Epithelial cell of esophagus (primary cell): ENCODE measurements around the gene OR2AE1.

Experiments used
- DNase-seq: peaks from one replicate; pipeline ENCODE4 v3.0.0; 2010; ENCODE audit warnings: low read depth
- H3K4me3 ChIP-seq: 2 replicates; pipeline ENCODE4 v1.5.1; 2011; ENCODE audit warnings: mild to moderate bottlenecking, low read length, control low read depth
- TF ChIP-seq, protein P1 (sequence below): IDR thresholded peaks from 2 replicates; pipeline ENCODE4 v1.5.1; 2011; ENCODE audit warnings: low read depth, mild to moderate bottlenecking, low read length, control low read depth, inconsistent platforms; ENCODE audit not compliant: insufficient read depth; ENCODE audit errors: missing control alignments

OR2AE1 gene

DNA sequence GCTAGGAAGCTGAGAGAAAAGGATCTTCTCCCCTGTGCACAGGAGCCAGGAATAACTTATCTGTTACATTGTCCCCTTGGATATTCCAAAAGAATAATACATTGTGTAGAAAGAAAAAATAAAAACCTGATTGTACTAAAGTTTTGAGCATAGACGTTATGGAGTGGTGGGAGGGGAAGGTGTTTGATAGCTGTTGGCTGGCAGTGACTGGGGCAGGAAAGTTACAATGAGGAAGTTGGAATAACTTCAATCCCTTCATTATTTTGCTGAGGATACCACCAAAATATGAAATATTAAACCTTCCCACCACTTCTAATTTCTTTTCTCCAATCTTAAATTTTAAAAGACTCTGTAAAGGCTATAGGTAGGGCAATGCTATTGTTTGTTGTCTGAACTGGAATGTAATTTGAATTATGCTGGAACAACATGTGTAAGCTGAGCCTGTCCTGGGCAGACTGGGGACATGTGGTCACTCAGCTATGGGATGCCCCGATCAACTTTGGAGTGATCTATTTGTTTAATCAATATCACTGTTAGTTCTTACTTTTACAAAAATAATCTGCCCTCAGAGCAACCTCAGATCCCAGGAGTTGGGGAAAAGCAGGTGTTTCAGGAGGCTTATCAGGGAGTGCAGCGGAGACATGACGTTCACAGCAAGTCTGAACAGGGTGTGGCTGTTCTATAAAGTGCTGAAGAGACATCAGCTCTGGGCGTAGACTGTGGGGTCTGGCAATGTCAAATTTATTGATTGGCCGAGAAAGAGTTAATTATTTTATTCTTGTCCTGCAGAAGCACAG is 28.2 kb downstream of the OR2AE1 start:
- DNase-seq: no peak
- H3K4me3 ChIP-seq: no peak overlapping the region
- TF ChIP-seq, protein P1, sequence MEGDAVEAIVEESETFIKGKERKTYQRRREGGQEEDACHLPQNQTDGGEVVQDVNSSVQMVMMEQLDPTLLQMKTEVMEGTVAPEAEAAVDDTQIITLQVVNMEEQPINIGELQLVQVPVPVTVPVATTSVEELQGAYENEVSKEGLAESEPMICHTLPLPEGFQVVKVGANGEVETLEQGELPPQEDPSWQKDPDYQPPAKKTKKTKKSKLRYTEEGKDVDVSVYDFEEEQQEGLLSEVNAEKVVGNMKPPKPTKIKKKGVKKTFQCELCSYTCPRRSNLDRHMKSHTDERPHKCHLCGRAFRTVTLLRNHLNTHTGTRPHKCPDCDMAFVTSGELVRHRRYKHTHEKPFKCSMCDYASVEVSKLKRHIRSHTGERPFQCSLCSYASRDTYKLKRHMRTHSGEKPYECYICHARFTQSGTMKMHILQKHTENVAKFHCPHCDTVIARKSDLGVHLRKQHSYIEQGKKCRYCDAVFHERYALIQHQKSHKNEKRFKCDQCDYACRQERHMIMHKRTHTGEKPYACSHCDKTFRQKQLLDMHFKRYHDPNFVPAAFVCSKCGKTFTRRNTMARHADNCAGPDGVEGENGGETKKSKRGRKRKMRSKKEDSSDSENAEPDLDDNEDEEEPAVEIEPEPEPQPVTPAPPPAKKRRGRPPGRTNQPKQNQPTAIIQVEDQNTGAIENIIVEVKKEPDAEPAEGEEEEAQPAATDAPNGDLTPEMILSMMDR: no peak

DNA sequence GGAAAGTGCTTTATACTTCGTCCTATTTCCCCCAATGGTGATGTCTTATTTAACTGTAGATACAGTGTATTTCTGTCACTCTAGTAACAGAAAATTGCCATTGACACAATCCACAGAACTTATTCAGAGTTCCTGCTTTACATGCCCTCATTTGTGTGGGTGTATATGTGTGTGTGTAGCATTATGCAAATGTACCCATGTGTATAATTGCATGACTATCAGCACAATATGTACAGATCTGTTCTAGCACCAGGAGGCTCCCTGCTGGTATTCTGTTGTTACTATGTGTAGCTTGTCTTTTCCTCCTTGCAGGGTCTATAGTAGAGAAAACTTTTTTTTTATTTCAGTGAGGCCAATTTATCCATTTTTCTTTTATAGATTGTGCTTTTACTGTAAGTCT is 32.5 kb downstream of the OR2AE1 start:
- no peak for DNase-seq
- H3K4me3 ChIP-seq: no peak overlapping the region
- TF ChIP-seq, protein P1: no peak

DNA sequence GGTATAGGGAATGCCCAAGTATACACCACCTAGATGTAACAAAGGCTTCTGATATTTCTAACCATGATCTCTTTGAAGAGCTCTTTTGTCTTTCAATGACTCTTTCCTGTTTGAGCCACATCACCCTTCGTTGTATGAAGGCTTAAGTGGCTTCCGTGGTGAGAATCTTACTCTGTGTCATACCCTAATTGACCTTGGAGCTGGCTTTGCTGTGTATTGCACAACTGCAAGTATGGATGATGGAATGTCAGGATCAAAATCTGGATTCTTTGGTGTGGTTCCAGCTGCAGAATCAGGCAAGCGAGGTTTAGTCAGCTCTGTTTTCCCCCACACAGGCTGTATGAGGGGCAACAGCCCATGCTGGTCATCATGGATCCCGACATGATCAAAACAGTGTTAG is 33.0 kb downstream of the OR2AE1 start:
- peak; percentile 24 for DNase-seq
- TF ChIP-seq, protein P1: no peak
- no peak overlapping the region for H3K4me3 ChIP-seq

DNA sequence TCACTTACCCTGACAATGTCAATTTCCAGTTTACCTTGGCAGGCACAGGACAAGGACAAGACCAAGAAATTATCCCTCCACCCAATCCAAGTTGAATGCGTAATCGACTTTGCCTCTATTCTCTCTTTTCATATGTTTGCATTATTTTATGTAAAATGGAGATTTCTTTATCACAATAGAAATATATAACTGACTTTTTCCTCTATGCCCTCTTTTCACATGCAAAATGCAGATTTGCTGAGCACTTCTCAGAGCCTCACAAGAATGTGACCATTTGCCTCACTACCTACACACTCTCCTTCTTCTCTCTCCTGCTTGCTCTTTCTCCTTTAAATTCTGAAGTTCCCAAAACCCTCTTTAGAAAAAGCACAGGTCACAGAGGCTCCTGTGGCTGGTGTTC is 33.9 kb downstream of the OR2AE1 start:
- DNase-seq: no peak
- TF ChIP-seq, protein P1: no peak
- no peak overlapping the region for H3K4me3 ChIP-seq

DNA sequence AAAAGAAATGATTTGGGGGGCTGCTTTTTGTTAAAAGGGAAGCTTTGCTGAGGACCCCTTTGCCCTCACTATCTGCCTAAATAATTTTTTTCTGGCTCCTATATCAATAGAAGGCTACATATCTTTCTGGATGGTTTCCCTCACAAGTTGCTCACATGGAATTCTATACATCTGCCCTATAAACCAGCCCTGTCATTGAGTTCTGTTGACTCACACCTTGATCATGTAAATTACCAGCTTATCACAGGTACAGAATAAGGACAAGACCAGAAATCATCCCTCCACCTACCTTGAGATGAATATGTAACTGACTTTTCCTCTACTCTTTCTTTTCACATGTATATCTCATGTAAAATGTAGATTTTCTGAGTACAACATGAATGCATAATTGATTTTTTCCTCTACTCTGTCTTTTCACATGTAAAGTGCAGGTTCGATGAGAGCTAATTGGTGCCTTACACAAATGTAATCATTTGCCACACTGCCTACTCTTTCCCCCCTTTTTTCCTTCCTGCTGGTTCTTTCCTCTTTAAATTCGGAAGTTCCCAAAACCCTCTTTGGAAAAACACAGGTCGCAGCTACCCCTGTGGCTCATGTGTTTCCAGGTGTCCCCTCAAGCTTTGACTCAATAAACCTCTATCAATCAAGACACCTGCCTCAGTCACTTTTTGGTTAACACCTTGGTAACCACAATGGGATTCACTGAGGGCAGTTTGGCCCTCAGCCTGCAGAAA is 36.5 kb downstream of the OR2AE1 start:
- DNase-seq: peak; percentile 52
- no peak overlapping the region for H3K4me3 ChIP-seq
- TF ChIP-seq, protein P1: no peak

DNA sequence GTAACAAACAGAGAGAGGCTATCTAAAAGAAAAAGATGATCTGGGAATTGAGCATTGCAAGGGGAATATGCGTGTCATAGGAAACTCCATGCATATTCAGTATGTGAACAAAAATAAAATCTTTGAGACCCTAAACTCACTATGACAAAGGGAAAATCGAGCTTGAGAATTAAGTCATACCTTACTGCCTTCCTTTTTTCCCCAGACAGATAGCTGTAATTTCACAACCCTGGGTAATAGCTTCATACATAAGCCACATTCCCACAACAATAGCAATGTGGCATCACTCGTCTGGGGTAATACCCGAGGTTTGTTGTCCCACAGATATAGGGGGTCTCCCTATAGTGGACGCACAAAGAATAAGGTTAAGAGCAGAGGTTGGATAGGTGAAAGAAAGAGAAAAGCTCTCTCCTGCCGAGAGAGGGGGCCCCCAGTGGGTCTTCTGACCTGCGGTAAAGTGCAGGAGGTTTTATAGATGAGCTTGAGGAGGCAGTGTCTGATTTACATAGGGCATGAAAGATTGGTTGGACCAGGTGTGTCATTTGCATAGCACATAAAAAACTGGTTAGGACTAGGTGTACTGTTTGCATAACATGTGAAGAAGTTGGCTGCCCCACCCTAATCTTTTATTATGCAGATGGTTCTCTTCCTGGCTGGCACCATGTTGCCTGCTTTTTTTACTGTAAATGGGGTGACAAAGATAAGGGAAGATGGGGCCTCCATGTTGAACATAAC is 37.4 kb downstream of the OR2AE1 start:
- TF ChIP-seq, protein P1: no peak
- no peak overlapping the region for H3K4me3 ChIP-seq
- DNase-seq: peak; percentile 89
